ENCODE data around the gene OR4Q2. TPM values are rescaled to one million over a fixed set of nuclear protein-coding genes. Genes with fewer than 3 reads are reported as not detected.

The OR4Q2 gene
- total RNA-seq = not detected in 2 replicates

GRCh38 chr14:20001863-20002262, at the start of gene OR4Q2:
TSS of gene OR4Q2 (plus strand) at chr14:20002163.

DNA sequence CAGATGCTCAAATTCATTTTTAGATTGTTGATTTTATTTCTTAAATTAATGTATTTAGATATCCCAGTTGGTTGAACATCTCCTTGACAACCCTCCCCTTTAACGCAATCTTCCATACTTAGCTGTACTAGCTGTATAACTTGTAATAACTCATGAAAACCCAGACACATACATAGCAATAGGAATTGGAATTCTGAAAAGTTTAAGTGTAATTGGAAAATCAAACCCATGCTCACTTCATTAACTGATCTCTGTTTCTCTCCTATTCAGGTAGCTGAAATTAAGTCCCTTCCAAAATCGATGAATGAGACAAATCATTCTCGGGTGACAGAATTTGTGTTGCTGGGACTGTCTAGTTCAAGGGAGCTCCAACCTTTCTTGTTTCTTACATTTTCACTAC, 26.7 kb upstream of the OR4Q2 start, which contains the start of gene OR4K15:
OR4K15 (plus strand) TSS at position 301 of the 400 bp plus-strand sequence; CDS start at position 301, 0 bp downstream.

DNA sequence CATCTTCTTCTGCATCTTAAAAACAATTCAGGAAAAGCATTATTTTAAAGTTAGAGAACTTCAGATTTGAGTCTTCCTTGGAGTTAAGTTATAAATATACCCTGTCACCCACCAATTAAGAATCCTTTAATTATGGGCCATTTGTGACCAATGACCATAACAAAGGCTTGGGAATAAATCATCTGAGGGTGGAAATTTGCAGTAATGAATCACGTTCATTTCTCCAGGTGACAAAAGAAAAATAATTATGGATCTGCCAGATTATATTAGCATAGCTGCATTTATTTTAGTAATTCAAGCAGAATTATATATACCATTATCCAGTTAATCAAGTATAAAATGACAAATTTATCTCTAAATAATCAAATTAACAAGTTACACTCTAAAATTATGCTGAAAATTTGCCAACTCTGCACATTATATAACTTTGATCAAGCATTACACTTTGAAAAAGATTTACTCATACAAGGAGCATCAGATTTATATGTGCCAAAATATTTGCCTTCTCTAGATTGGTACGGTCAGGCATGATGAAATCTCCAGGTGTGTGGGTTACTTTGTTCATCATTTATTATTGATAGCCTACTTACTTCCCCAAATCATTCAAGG, 17.4 kb downstream of the OR4Q2 start, which contains the start of gene OR4K14:
OR4K14 (minus strand) TSS at position 51 of the 609 bp plus-strand sequence. CDS start 4,114 bp downstream, outside the sequence.

DNA sequence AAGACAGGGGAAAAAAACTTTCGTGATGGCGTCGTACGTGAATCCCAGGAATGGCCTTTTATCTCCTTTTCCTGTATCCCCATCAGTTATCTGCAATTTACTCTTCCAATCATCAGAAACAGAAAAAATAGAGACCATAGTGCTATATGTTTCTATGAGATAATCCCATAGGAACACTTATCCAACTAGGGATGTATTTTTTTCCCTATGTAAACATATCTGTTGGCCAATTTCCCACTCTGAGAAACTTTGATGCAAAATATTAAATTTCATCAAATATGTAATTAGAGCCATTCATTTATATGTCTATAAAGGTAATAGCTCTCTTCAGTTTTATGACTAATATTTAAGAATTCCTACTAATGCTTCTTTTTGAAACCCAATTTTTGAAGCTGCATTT, 34.0 kb downstream of the OR4Q2 start, which contains the start of gene OR4K13:
OR4K13 (minus strand) TSS at position 101 of the 400 bp plus-strand sequence. CDS start 1,280 bp downstream, outside the sequence.

Other genes with a start within 250 kb of the OR4Q2 start
- not detected in 2 replicates for gene OR4M1, start 228.7 kb upstream of the OR4Q2 start, total RNA-seq
- not detected in 2 replicates for gene OR4N2, start 198.4 kb upstream of the OR4Q2 start, total RNA-seq
- gene OR4K2, start 127.0 kb upstream of the OR4Q2 start, total RNA-seq = not detected in 2 replicates
- gene OR4K5, start 81.6 kb upstream of the OR4Q2 start, total RNA-seq = not detected in 2 replicates
- gene OR4K1, start 71.2 kb upstream of the OR4Q2 start, total RNA-seq = not detected in 2 replicates
- not detected in 2 replicates for gene OR4K15, start 26.6 kb upstream of the OR4Q2 start, total RNA-seq
- not detected in 2 replicates for gene OR4K14, start 17.1 kb downstream of the OR4Q2 start, total RNA-seq
- gene OR4K13, start 33.9 kb downstream of the OR4Q2 start, total RNA-seq = not detected in 2 replicates
- gene OR4L1, start 57.9 kb downstream of the OR4Q2 start, total RNA-seq = not detected in 2 replicates
- gene OR4K17, start 108.6 kb downstream of the OR4Q2 start, total RNA-seq = not detected in 2 replicates
- not detected in 2 replicates for gene OR4N5, start 136.7 kb downstream of the OR4Q2 start, total RNA-seq
- gene OR11G2, start 188.7 kb downstream of the OR4Q2 start, total RNA-seq = not detected in 2 replicates
- gene OR11H6, start 221.5 kb downstream of the OR4Q2 start, total RNA-seq = not detected in 2 replicates
- gene OR11H7, start 226.8 kb downstream of the OR4Q2 start, total RNA-seq = not detected in 2 replicates
- not detected in 2 replicates for gene OR11H4, start 237.1 kb downstream of the OR4Q2 start, total RNA-seq